ENCODE measurements around the gene RNF175.

Gene RNF175

DNA sequence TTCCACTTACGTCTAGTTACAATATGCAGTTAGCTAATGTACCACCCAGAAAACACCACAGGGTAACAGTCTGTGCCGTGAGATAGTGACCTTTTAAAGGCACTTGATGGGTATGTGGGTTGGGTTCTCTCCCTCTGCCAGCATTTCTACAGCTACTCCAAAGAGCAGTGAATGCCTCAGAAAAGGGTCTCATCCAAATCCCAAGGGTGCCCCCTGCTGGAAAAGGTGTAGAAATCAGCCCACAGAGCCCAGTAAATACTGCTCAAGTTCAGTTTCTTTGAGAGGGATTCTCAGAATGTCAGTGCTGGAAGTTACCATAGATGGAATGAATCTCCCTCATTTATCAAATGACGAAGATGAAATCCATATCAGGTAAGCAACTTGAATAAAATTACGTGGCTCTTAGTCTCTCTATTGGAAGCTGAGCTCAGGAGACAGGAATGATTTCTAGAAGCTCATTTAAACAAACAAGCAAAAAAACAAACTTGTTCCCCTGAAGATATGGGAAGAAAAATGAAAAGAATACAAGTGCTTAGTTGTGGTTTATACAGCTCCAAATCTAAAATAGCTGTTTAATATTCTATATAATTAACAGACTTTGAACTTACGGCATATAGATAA, 9.5 kb downstream of the RNF175 start:
- Histone ChIP-seq H3K9ac (ENCODE audit: low read length) (no peak overlapping the region), H3K4me2 (ENCODE audit: low read depth, low read length, poor library complexity, severe bottlenecking) (no peak overlapping the region), H3K27me3 (ENCODE audit: low read length) (no peaks in the 10 kb centered on the region), H3K36me3 (ENCODE audit: low read length) (no peaks in the 10 kb centered on the region), H3K9me2 (replicated peaks; ENCODE audit: insufficient read depth, low read length) (no peaks in the 10 kb centered on the region), H3K79me2 (ENCODE audit: insufficient read depth, low read length) (no peaks in the 10 kb centered on the region), H3K4me3 (ENCODE audit: insufficient read depth, low read length, poor library complexity, severe bottlenecking) (no peak overlapping the region), H3K9me3 (ENCODE audit: insufficient read depth, low read length) (no peaks in the 10 kb centered on the region), H3F3A (ENCODE audit: insufficient read depth) (no peaks in the 10 kb centered on the region), H4K20me1 (ENCODE audit: low read depth, low read length) (no peaks in the 10 kb centered on the region), H3K27ac (ENCODE audit: low read depth, low read length) (no peak overlapping the region), H2AFZ (ENCODE audit: low read depth, low read length, severe bottlenecking) (no peak overlapping the region)
- TF ChIP-seq, protein P1, sequence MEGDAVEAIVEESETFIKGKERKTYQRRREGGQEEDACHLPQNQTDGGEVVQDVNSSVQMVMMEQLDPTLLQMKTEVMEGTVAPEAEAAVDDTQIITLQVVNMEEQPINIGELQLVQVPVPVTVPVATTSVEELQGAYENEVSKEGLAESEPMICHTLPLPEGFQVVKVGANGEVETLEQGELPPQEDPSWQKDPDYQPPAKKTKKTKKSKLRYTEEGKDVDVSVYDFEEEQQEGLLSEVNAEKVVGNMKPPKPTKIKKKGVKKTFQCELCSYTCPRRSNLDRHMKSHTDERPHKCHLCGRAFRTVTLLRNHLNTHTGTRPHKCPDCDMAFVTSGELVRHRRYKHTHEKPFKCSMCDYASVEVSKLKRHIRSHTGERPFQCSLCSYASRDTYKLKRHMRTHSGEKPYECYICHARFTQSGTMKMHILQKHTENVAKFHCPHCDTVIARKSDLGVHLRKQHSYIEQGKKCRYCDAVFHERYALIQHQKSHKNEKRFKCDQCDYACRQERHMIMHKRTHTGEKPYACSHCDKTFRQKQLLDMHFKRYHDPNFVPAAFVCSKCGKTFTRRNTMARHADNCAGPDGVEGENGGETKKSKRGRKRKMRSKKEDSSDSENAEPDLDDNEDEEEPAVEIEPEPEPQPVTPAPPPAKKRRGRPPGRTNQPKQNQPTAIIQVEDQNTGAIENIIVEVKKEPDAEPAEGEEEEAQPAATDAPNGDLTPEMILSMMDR (IDR thresholded peaks at IDR 0.05; ENCODE audit: insufficient read depth, low read length, poor library complexity, severe bottlenecking) = peak; percentile 65
- no peak for TF ChIP-seq EZH2phosphoT487 (conservative IDR thresholded peaks at IDR 0.05; ENCODE audit: low read length)

GRCh38 chr4:153748378-153748777, 11.4 kb downstream of the RNF175 start:
- Histone ChIP-seq H3K27me3 (ENCODE audit: low read length) (no peaks in the 10 kb centered on the region), H3K9me3 (ENCODE audit: insufficient read depth, low read length) (no peaks in the 10 kb centered on the region), H3F3A (ENCODE audit: insufficient read depth) (no peaks in the 10 kb centered on the region), H2AFZ (ENCODE audit: low read depth, low read length, severe bottlenecking) (no peak overlapping the region), H3K4me3 (ENCODE audit: insufficient read depth, low read length, poor library complexity, severe bottlenecking) (no peak overlapping the region), H3K36me3 (ENCODE audit: low read length) (no peaks in the 10 kb centered on the region), H3K79me2 (ENCODE audit: insufficient read depth, low read length) (no peaks in the 10 kb centered on the region), H4K20me1 (ENCODE audit: low read depth, low read length) (no peaks in the 10 kb centered on the region), H3K4me2 (ENCODE audit: low read depth, low read length, poor library complexity, severe bottlenecking) (no peak overlapping the region), H3K27ac (ENCODE audit: low read depth, low read length) (no peak overlapping the region), H3K9ac (ENCODE audit: low read length) (no peak overlapping the region), H3K9me2 (replicated peaks; ENCODE audit: insufficient read depth, low read length) (no peaks in the 10 kb centered on the region)
- TF ChIP-seq EZH2phosphoT487 (conservative IDR thresholded peaks at IDR 0.05; ENCODE audit: low read length) = no peak
- TF ChIP-seq, protein P1 (IDR thresholded peaks at IDR 0.05; ENCODE audit: insufficient read depth, low read length, poor library complexity, severe bottlenecking) = no peak

DNA sequence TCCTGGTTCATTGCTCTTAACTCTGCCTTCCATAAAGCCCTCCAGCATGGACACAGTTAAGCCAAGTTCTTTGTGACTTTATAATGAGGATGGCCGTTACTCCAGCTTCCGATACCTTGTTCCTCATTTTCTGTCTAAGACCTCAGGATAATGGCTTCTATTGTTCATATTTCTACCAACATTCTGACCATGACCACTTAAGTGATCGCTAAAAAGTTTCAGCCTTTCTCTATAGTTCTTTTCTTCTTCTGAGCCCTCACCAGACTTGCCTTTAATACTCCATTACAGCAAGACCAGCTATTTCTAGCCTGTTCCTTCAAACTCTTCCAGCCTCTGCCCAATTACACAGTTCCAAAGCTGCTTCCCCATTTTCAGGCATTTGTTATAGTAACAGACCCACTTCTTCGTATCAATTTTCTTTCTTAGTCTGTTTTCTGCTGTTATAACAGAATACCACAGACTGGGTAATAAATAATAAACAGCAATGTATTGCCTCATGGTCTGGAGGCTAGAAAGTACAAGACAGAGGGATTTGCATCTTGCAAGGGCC, 12.3 kb downstream of the RNF175 start:
- Histone ChIP-seq H3K79me2 (ENCODE audit: insufficient read depth, low read length) (no peaks in the 10 kb centered on the region), H3K27ac (ENCODE audit: low read depth, low read length) (no peak overlapping the region), H3K9ac (ENCODE audit: low read length) (no peak overlapping the region), H4K20me1 (ENCODE audit: low read depth, low read length) (no peaks in the 10 kb centered on the region), H2AFZ (ENCODE audit: low read depth, low read length, severe bottlenecking) (no peak overlapping the region), H3K4me3 (ENCODE audit: insufficient read depth, low read length, poor library complexity, severe bottlenecking) (no peak overlapping the region), H3K36me3 (ENCODE audit: low read length) (no peaks in the 10 kb centered on the region), H3K4me2 (ENCODE audit: low read depth, low read length, poor library complexity, severe bottlenecking) (no peak overlapping the region), H3F3A (ENCODE audit: insufficient read depth) (no peaks in the 10 kb centered on the region), H3K9me3 (ENCODE audit: insufficient read depth, low read length) (no peaks in the 10 kb centered on the region), H3K27me3 (ENCODE audit: low read length) (no peaks in the 10 kb centered on the region), H3K9me2 (replicated peaks; ENCODE audit: insufficient read depth, low read length) (no peaks in the 10 kb centered on the region)
- TF ChIP-seq, protein P1 (IDR thresholded peaks at IDR 0.05; ENCODE audit: insufficient read depth, low read length, poor library complexity, severe bottlenecking) = no peak
- no peak for TF ChIP-seq EZH2phosphoT487 (conservative IDR thresholded peaks at IDR 0.05; ENCODE audit: low read length)

Measured in SU-DHL-6 (cell line).